ENCODE measurements around the gene GOLGA8R. TPM values are rescaled to one million over a fixed set of nuclear protein-coding genes. Genes with fewer than 3 reads are reported as not detected.
"Not testable (repeated sequence)": the region's sequence is repeated elsewhere in the genome, so short reads cannot be mapped to it uniquely, and the experiment has no call there.

GOLGA8R gene
- total RNA-seq, 6 experiments from 2014 or later: 1.2 to 3.8 (median 2.5) TPM

- DNase-seq; H3K4me3 ChIP-seq; ATAC-seq; H3K27ac ChIP-seq; H3K4me1 ChIP-seq; H3K36me3 ChIP-seq; intact Hi-C loops (cut with DNase I); H3K9me3 ChIP-seq; H3K27me3 ChIP-seq: not testable (repeated sequence)
- 67% methylated on average over 1 of the region's 5 CpGs for WGBS (ENCODE audit: insufficient coverage, low coverage, low lambda C conversion rate, missing lambda C conversion rate)
Measured at GRCh38 chr15:30361404-30361803, 52.7 kb downstream of the GOLGA8R start.

GRCh38 chr15:30360990-30361389, 53.1 kb downstream of the GOLGA8R start:
- WGBS (ENCODE audit: insufficient coverage, low coverage, low lambda C conversion rate, missing lambda C conversion rate): no CpG with 5 or more reads among the region's 2 CpGs
- ATAC-seq; H3K27ac ChIP-seq; H3K27me3 ChIP-seq; intact Hi-C loops (cut with DNase I); DNase-seq; H3K4me1 ChIP-seq; H3K36me3 ChIP-seq; H3K4me3 ChIP-seq; H3K9me3 ChIP-seq: not testable (repeated sequence)

GRCh38 chr15:30355043-30355442, 59.0 kb downstream of the GOLGA8R start:
- H3K4me1 ChIP-seq; H3K27me3 ChIP-seq; H3K36me3 ChIP-seq; H3K9me3 ChIP-seq; intact Hi-C loops (cut with DNase I); DNase-seq; H3K27ac ChIP-seq; ATAC-seq; H3K4me3 ChIP-seq: not testable (repeated sequence)
- 61% methylated on average over 3 of the region's 6 CpGs for WGBS (ENCODE audit: insufficient coverage, low coverage, low lambda C conversion rate, missing lambda C conversion rate)

Small RNAs within 50 kb of the gene (small RNA-seq; reads per million reads assigned to genes)
- gene AC019322.2 (0 reads per million in 2 experiments), gene RF00019 (0 reads per million in 2 experiments), gene RF00096 (0 reads per million in 2 experiments), gene RN7SL196P (0 reads per million in 2 experiments)

Other genes with a start within 250 kb of the GOLGA8R start
- 1 to 10 TPM in 1 of 6 experiments, under 1 TPM in 1, not detected in 4; 0.67 to 3.1 TPM for gene CHRFAM7A, start 20.7 kb downstream of the GOLGA8R start, total RNA-seq
- gene GOLGA8Q, start 137.8 kb upstream of the GOLGA8R start, total RNA-seq: 1 to 10 TPM in 1 of 6 experiments, under 1 TPM in 1, not detected in 4; 0.71 to 1.6 TPM
- gene GOLGA8H, start 189.8 kb upstream of the GOLGA8R start, total RNA-seq: under 1 TPM in 1 of 6 experiments, not detected in 5; 0.13 TPM

All from right lobe of liver (tissue), 6 donors.